Mucosa of descending colon (tissue), 3 donors: ENCODE measurements around the gene HOXD3. TPM values are rescaled to one million over a fixed set of nuclear protein-coding genes. Genes with fewer than 3 reads are reported as not detected.
A peak's percentile ranks its signal among the peaks of the same experiment; 100 is the strongest.

Source experiments
- ATAC-seq: fragments of 200-7000 bp; cut with Tn5 transposase; one replicate; pipeline ENCODE4 v1.9.1; 2020; ENCODE audit warnings: mild to moderate bottlenecking, moderate library complexity
- DNase-seq, 3 donors: peaks; one replicate each; pipeline ENCODE4 v3.0.0-alpha.2; 2020
- H3K36me3 ChIP-seq: fragments of 200-600 bp; one replicate; pipeline ENCODE4 v1.8.0; 2021; ENCODE audit warnings: low read depth, mild to moderate bottlenecking
- H3K4me1 ChIP-seq: fragments of 200-600 bp; one replicate; pipeline ENCODE4 v1.8.0; 2021; ENCODE audit warnings: low read depth, mild to moderate bottlenecking
- H3K4me3 ChIP-seq: fragments of 200-600 bp; one replicate; pipeline ENCODE4 v1.8.0; 2021; ENCODE audit warnings: mild to moderate bottlenecking
- H3K9me3 ChIP-seq: fragments of 200-600 bp; one replicate; pipeline ENCODE4 v1.8.0; 2021; ENCODE audit warnings: mild to moderate bottlenecking
- intact Hi-C, 2 donors: fragments of 100-400 bp; cut with DNase I in 1 of 2; cut with micrococcal nuclease in 1 of 2; formaldehyde crosslinking; loops; one replicate each; pipeline versions ENCODE4 v1.11.0 to v1.11.1; 2022; cut with DNase I, micrococcal nuclease
- total RNA-seq, 3 donors: library from RNA; stranded (reverse); fragmentation: NEBNext Ultra II Directional in 2 of 3; extraction: Animal tissue kit (Norgen Biotek cat#: 25700) in 2 of 3; gene quantifications; one replicate each; pipeline versions ENCODE4 v1.2.1 to v1.2.4, GENCODE V29; 2021 to 2023
- TF ChIP-seq, protein P1 (sequence below): fragments of 200-600 bp; IDR thresholded peaks from one replicate; pipeline ENCODE4 v1.8.0; 2022; ENCODE audit warnings: antibody characterized with exemption, mild to moderate bottlenecking
- donor health status: DM: no; HTN: no; CAD: no; lungs with moderate emphysema.
- donor health status: DM: no; HTN: no; CAD: no.
- donor health status: DM: no; HTN: yes; CAD: no.

The HOXD3 gene
- total RNA-seq, 3 donors from 2014 or later, result 5.8 to 7.0 (median 6.0) TPM

DNA sequence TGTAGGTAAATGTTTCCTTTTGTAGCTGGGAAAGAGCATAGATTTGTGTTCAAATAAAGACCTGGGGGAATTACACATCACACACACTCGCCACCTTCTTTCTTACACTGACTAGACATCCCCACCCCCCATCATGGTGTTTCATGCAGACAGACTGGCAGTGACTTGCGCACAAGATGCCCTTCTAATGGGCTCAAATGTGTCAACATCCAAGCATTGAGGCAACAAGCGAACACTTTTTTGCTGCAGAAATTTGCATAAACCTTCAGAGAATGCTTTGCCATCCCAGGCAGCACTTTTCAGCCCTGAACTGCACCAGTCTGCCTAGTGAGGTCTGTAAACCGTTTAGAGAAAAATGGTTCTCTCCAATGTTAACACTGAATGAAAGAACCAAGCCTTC is 23.1 kb upstream of the HOXD3 start:
- no peak for ATAC-seq
- Histone ChIP-seq H3K4me3 (no peak overlapping the region), H3K36me3 (no peaks in the 10 kb centered on the region), H3K4me1 (peaks cover 4% of the 10 kb centered on the region), H3K9me3 (no peaks in the 10 kb centered on the region)
- no peak for DNase-seq
- TF ChIP-seq, protein P1, sequence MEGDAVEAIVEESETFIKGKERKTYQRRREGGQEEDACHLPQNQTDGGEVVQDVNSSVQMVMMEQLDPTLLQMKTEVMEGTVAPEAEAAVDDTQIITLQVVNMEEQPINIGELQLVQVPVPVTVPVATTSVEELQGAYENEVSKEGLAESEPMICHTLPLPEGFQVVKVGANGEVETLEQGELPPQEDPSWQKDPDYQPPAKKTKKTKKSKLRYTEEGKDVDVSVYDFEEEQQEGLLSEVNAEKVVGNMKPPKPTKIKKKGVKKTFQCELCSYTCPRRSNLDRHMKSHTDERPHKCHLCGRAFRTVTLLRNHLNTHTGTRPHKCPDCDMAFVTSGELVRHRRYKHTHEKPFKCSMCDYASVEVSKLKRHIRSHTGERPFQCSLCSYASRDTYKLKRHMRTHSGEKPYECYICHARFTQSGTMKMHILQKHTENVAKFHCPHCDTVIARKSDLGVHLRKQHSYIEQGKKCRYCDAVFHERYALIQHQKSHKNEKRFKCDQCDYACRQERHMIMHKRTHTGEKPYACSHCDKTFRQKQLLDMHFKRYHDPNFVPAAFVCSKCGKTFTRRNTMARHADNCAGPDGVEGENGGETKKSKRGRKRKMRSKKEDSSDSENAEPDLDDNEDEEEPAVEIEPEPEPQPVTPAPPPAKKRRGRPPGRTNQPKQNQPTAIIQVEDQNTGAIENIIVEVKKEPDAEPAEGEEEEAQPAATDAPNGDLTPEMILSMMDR, result no peak
- intact Hi-C loops, result no loop called here

DNA sequence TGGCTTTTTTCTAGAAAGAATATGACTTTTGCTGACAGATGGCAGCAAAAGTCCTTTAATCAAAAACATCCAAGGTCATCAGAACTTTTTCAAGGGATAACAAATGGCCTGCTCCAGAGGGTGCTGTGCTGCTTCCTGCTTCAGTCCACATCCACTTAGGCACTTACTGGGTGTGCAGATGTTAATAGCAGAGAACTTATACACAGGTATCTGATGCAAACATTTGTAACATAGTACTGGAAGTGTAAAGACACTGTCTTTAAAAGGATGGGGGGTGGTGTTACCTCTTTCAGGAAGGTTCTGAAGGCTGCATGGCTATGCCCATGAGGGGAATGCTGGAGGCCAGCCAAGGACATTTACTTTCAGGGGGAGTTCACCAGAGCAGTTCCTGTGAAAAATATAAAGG is 22.1 kb upstream of the HOXD3 start:
- Histone ChIP-seq H3K9me3 (no peaks in the 10 kb centered on the region), H3K4me3 (no peak overlapping the region), H3K4me1 (no peaks in the 10 kb centered on the region), H3K36me3 (no peaks in the 10 kb centered on the region)
- DNase-seq (no peak), ATAC-seq (no peak)
- TF ChIP-seq, protein P1, result no peak
- intact Hi-C loops, result no loop called here

DNA sequence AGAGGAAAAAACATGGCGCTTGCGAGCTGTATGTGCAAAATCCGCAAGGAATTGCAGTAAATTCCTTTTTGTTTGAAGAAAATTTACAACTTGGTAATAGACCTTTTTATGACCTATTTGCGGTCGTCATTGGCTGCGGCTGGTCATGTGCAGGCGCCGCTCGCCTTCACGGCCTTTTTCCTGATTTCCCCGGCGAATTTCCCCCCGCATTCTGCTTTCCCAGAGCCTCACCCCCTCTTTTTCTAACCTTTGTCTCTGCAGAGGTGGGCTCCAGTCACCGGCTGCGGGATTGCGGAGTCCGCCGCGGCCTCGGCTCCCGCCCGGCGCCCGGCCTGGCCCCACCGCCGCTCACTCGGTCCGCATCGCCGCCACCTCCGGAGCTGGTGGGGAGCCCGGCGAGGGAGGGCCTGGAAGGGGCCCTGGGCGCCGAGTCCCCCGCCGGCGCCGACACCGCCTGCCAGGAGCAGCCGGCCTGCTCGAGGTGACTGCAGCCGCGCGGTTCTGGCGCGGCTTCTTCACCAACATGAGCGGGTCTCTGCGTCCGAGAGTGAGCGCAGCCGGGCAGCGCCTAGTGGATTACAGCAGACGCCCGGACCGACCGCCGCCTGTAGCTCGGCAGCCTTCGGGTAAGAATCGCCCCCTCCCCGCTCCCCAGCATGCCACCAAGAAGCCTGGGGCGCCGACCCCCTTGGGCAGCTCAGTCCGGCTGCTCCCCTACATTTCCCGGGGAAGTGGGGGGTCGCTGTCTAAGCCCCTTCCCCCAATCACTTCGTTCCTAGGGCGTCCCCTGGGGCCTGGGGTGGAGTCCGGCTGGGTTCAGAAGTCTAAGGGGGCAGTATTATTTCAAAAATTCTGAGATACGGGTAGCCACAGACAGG is 20.5 kb upstream of the HOXD3 start:
- no peaks in the 10 kb centered on the region for H3K36me3 ChIP-seq
- peak in 2 of 3 donors; percentile 69 to 75 for DNase-seq
- H3K4me1 ChIP-seq, result no peaks in the 10 kb centered on the region
- no peaks in the 10 kb centered on the region for H3K9me3 ChIP-seq
- peak; percentile 65 for ATAC-seq
- intact Hi-C loops, result no loop called here
- H3K4me3 ChIP-seq, result peak overlapping the region; percentile 56
- TF ChIP-seq, protein P1, result no peak

DNA sequence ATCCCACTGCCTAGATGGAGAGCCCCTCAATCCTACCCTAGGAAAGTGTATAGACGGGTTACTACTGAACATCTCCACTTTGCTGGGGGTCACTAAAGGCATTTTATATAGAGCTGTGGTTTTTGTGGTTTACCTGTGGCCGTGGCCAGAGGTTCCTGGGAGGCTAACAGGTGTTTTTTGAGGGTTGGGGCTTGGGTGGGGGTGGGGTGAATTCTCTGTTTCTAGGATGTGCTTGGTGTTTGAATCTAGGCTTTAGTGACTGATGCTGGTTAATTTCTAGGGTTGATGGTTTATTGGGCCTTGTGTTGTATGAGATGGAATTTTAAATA is 19.9 kb upstream of the HOXD3 start:
- no peaks in the 10 kb centered on the region for H3K36me3 ChIP-seq
- intact Hi-C loops, result no loop called here
- H3K9me3 ChIP-seq, result no peaks in the 10 kb centered on the region
- ATAC-seq (no peak), DNase-seq (no peak)
- TF ChIP-seq, protein P1, result no peak
- H3K4me3 ChIP-seq, result peak overlapping the region; percentile 56
- H3K4me1 ChIP-seq, result no peaks in the 10 kb centered on the region

DNA sequence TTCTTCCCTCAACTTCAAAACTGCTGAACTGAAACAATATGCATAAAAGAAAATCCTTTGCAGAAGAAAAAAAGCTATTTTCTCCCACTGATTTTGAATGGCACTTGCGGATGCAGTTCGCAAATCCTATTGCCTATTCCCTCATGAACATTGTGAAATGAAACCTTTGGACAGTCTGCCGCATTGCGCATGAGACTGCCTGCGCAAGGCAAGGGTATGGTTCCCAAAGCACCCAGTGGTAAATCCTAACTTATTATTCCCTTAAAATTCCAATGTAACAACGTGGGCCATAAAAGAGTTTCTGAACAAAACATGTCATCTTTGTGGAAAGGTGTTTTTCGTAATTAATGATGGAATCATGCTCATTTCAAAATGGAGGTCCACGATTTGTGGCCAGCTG is 19.2 kb upstream of the HOXD3 start:
- DNase-seq (no peak), ATAC-seq (no peak)
- H3K4me3 ChIP-seq, result no peak overlapping the region
- TF ChIP-seq, protein P1, result no peak
- H3K9me3 ChIP-seq, result no peaks in the 10 kb centered on the region
- H3K4me1 ChIP-seq, result no peaks in the 10 kb centered on the region
- H3K36me3 ChIP-seq, result no peaks in the 10 kb centered on the region
- intact Hi-C loops, result no loop called here
